GM19455 (cell line): ENCODE data around the gene PXDC1.
"Not testable (repeated sequence)": the region's sequence is repeated elsewhere in the genome, so short reads cannot be mapped to it uniquely, and the experiment has no call there.

ENCODE experiments used
- ATAC-seq: cut with Tn5 transposase; IDR thresholded peaks from one replicate; pipeline ENCODE4 v1.9.1; 2021; ENCODE audit not compliant: unreplicated experiment

The PXDC1 gene

DNA sequence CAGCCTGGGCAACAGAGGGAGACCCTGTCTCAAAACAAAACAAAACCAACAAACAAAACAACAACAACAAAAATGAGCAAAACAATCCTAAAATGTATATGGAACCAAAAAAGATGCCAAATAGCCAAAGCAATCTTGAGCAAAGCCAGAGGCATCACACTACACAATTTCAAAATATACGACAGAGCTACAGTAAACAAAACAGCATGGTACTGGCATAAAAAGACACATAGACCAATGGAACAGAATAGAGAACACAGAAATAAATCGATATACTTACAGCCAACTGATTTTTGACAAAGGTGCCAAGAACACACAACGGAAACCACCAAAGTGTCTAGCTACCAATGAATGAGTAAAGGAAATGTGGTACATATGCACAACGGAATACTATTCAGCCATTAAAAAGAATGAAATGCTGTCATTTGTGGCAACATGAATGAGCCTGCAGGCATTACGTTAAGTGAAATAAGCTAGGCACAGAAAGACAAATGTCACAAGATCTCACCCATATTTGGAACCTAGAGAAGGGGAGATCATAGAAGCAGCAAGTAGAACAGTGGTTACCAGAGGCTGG lies 16.4 kb downstream of the PXDC1 start:
- ATAC-seq, result no peak

DNA sequence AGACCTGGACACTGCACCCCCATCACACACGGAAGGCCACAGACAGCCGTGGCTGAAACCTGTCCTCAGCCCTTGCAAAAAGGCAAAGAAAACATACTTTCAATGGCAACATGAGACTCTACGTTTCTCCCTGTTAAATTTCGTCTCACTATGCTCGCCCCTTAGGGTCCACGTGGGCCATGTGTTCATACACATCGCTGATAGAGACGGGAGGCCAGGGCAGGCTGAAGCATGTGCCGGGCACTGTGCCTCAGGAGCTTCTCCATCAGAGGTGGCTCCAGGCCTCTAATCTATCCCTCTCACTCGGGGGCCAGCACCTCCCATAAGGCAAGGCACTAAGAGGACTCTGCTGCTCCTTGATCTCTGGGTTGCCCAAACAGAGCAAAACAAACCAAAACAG lies 17.5 kb downstream of the PXDC1 start:
- ATAC-seq, result no peak

DNA sequence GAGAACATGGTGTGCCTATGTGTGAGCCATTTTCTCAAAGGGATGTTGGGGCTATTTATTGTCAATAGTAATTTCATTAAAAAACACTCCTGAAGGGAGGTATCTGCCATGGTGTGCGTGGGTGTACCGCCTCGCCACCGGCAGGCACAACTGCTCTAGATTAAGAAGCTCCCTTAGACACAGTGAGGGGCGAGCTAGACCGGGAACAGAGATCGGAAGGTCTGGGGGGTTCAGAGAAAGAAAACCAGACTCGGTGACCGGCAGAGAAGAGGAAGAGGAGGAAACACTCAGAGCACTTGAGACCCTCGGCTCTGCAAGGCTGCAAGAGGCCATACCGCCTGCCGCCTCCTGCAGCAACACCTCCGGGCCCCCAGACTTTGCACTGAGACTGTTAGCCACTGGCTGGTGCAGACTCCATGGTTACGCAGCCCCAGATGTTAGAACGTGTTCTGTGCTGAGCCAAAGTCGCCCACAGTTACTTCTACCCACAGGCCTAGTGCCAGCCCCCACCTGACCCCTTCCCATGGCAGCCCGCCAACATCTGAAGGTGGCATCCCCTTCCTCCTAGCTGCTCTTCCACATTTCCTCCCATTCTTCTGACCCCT lies 18.1 kb downstream of the PXDC1 start:
- no peak for ATAC-seq

DNA sequence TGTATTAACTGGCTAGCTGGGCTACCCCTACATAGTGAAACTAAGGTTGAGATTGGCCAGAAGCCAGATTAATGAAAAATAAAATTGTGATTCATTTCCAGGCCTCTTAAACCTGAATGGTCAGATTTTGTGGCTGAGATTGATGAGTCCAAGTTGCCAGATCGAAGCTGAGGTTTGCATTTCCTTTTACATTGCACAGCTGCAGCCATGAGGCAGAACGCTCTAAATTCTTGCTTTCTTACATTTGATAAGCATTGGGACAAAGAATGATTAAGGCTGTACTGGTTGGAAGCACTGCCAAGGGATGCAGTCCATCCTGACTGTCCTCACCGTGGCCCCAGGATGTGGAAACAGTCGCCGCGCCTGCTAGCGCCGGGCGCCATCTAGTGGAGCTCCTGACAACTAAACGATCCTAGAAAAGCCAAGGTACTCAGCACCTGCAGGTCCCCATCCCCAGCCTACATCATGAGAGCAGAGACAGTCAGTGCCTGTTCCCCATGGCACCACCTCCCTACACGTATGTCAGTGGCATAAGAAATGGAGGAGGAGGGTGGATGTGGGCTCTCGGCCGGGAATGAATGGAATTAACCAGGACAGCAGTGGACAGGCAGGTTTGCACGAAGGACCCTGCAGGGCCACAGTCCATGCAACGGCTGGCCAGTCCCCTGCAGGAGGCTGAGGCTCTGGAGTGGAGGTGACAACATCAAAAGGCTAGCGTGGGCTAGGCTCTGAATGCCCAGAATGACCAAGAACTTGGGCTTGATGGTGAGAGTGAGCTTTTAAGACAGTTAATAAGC lies 19.0 kb downstream of the PXDC1 start:
- no peak for ATAC-seq

DNA sequence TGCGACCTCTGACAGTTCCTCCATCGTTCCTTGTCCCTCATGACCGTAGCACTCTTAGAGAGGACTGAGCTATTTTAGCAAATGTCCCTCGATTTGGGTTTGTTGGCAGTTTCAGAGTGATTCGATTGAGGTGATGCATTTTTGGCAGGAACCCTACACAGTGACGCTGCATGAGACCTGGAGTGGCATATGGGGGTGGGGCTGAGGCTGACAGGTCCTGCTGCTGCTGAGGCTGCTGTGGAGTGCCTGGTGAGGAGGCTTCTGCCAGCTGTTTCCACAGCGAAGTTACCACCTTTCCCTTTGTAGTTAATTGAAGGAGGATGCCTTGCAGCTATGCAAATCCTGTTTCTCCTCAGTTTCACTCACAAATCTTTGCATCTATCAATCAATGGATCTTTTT lies 19.8 kb downstream of the PXDC1 start:
- no peak for ATAC-seq

DNA sequence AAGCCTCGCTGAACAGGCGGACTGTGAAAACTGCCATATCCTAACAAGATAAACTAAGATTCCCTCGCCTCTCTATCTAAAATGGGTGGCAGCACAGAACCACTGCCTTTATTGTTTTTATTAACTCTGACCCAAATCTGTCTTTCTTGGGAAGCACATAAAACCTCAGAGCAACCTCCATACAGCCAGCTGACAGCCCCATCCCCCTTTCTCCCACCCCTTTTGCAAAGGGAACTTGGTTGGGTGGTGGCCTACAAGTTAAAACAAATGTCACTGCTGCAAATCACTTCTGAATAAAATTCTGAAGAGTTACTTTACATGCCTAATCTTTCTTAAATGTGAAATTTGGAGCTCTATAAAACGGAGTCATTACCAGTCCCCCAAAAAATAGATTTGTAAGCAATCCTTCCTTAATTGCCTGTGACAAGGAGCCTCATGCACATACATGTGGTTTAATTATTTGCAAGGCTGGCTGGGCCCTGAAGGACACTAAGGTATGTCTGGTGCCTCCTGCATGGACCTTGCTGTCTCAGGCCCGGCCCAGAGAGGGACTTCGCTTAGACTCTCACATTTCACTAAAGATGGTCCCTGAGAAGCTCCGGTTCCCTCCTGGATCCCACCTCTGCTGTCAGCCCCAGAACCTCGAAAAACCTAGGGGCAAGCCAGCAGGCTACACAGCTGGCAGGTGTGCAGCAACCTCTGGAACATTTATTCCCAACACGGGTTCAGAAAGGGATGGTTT lies 21.7 kb downstream of the PXDC1 start:
- ATAC-seq, result no peak

DNA sequence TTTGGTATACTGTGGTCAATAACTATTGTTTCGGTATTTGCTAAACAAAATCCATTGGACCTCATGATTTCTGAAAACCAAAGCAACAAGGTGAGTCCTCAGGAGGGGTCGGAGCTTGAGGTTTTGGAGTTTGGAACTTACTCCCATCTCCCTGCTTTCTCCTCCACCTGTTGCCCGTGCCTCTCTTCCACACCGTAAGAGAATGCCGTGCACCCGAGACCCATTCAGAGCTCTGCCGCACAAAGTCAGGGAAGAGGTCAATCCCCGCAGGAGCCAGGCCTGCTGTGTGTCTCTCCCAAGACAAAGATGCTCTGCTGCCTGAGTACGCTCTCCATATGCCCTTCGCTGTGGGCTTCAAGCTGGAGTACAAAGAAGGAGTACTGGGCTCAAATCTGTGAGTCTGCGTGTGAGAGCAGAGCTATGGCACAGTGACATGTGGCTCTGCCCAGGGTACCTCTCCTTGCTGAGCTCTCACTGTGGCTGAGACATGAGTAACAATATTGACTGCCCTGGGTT lies 23.9 kb downstream of the PXDC1 start:
- ATAC-seq, result no peak

DNA sequence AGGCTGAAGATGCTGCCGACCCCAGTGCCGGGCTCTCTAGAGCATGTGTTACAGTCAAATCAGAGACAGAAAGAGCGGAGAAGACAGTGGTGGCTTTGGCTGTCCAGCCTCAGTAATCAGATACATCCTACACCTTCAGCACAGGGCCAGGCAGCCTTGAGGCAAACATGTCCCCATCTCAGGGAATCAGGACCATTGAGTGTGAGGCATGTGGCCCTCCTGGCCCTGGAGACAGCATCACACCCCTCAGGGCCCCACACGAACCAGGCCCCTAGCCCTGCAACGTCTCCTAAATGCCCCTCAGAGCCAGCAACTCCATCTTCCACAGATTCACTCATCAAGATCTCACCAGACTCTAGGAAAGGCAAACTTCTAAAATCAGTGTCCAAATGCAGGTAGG lies 24.5 kb downstream of the PXDC1 start:
- ATAC-seq, result no peak

DNA sequence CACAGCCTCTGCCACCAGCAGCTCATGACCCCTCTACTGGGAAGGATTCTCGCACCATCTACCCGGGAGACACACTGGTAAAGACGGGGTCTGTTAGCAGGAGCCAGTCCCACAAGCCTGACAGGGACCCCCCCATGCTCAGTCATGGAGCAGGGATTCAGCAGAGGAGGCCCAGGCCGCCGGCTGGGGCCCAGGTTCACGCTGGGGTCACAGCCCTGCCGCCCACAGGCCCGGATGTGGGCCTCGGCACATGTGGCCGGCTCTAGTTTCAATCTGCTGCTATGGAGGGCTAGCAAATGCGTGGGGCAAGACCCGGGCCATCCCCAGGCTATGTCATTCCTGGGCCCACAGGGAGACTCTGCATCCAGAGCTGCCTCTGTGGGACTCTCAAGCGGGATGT lies 25.1 kb downstream of the PXDC1 start:
- no peak for ATAC-seq

DNA sequence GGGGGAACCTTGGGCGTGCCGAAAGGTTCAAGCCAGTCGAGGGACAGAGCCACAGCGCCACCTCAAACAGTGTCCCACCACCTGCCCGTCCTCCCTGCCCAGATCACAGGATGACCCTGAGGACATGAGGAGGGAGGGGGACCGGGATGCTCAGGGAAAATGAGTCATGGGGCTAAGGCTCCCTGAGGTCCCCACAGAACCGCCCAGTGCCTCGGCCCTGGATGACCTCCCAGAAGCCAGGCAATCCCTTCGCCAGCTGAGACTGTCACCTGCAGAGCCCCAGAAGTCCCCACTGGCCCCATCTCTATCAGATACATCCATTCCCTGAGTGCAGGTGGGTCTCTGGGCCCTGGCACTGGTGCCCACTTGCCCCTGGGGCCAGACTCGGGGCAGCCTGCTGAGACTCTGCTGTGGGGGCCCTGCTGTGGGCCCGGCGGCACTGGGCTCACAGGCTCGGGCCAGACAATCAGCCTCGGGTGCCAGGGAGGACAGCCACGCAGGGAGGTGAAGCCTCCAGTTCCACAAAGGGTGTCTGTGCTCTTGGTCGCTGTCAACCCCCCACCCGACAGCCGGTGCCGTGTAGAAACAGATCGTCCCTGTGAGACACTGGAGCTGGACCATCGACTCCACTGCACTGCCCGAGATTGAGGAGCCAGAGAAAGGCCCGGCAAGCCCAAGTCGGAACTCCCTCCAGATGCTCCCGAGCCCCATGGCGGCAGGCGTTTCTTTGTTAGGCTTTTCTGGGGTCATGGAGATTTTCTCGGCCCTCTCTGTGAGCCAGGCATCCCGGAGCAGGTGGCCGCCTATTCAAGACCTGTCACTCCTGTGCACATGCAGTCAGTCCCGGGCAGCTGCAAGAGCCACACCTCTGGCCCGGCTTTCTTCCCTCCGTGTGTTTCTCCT lies 26.1 kb downstream of the PXDC1 start:
- no peak for ATAC-seq

DNA sequence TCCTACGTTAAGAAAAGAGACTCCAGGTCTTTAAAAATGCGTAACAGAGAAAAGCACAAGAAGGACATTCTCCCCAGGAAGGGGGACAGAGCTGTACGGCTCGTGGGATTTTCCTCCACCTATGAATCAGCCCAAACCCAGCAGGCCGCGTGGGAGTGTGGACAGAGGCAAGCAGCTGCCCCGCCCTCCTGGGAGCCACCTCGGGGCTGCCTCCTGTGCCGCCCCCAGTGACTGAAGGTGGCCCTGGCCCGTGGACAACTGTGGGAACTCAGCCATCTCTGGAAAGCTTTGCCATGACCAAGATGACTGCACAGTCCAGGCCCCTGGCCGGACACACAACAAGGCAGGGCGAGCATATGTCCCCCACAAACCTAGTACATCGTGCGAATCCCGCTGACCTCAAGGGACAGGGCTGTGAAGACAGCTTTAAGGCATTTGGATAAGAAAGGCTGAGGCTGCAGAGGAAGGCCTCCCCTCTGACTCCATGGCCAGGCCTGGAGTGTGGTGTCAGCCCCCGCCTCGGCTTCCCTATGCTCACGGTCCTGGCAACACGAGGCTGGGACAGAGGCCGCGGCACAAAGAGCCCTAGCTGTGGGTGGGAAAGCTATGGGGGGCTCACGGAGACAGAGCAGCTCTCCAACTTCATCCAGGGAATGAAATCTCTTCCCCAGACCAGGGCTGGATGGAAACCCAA lies 26.9 kb downstream of the PXDC1 start:
- no peak for ATAC-seq

DNA sequence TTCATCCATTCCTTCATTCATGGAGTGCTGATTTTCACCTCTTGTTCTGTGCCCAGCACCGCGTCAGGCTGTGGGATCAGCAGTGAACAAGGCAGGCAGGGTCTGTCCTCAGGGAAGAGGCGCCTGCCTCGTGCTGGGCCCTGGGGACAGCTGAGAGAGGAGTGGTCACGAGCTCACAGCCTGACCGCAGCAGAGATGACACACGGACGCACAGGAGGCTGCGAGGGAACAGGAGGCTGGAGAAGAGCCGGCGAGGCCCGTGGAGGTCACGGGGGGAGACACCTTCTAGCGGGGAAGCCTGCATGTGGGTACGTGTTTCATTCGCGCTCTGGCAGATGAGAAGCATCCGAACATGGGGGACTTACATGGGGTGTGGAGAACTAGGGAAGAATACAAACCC lies 27.5 kb downstream of the PXDC1 start:
- ATAC-seq, result no peak

DNA sequence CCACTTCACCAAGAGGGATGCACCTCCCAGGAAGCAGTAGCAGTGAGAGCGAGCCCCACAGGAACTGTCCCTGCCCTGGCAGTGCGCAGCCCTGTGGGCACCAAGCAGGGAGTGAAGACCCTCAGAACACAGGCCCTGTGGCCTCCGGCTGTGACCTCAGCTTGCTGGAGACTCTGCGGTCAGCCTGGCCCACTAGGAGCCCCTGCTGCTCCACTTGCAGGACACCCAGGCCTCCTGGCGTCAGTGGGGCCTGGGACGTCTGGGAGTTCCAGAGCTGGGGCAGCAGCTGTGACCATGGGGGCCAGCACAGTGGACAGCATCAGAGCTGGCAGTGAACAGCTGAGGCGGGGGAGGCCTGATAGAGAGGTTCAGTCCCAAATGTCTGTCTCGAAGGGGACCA lies 28.3 kb downstream of the PXDC1 start:
- no peak for ATAC-seq

DNA sequence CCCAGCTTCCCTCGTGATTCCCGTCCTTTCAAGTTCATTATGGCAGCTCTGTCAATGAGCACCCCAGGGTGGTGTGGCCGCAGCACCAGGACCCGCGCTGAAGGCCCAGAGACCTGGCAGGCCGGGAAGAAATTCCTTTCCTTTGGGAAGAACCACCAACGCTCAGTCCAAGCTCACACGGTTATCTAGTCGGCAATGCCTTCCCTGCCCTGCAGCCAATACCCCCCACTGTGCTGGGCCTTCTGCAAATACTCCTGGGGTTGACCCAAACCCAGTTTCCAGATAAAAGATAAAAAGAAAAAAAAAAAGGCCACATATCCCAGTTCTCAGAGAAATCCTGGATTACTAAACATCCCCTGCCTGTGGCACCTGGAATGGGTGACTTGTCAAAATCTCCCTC lies 28.7 kb downstream of the PXDC1 start:
- no peak for ATAC-seq

DNA sequence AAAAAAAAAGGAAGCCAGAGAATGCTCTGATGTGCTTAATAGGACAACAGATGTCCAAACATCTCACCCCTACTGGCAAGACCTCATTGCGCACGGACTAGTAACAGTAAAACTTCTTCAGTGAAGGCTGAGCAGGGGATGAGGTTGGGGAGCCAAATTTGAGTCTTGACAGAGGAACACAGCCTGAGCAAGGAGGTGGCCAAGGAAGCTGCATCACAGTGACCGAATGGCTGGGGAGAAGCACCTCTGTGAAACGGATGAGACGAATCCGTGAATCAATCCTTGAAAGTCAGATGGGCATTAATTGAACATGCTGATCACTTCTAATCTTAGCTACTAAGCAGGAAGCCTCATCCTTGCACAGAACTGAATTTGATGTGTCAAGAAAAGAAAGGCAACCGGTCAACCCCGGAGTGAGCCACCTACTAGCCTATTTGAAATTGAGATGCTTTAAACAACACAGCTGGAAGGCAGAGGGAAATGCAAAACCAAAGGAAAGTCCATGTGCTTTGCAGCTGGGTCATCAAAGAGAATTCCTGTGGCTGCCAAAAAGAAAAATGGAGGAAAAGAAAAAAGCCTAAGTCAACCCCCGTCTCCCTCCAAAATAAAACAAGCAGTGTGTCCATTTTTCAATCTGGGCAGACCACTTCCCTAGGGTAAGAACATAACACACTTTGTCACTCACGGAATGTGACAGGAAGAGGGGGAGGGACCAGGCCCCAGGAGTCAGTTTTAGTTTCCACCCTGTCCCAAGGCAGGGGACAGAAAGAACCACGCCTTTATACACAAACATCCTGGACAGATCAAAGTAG lies 29.5 kb downstream of the PXDC1 start:
- no peak for ATAC-seq

DNA sequence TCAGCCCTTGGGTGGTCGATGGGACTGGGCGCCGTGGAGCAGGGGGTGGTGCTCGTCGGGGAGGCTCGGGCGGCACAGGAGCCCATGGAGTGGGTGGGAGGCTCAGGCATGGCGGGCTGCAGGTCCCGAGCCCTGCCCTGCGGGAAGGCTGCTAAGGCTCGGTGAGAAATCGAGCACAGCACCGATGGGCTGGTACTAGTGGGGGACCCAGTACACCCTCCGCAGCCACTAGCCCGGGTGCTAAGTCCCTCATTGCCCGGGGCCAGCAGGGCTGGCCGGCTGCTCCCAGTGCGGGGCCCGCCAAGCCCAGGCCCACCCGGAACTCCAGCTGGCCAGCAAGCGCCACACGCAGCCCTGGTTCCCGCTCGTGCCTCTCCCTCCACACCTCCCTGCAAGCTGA lies 30.7 kb downstream of the PXDC1 start:
- not testable (repeated sequence) for ATAC-seq

DNA sequence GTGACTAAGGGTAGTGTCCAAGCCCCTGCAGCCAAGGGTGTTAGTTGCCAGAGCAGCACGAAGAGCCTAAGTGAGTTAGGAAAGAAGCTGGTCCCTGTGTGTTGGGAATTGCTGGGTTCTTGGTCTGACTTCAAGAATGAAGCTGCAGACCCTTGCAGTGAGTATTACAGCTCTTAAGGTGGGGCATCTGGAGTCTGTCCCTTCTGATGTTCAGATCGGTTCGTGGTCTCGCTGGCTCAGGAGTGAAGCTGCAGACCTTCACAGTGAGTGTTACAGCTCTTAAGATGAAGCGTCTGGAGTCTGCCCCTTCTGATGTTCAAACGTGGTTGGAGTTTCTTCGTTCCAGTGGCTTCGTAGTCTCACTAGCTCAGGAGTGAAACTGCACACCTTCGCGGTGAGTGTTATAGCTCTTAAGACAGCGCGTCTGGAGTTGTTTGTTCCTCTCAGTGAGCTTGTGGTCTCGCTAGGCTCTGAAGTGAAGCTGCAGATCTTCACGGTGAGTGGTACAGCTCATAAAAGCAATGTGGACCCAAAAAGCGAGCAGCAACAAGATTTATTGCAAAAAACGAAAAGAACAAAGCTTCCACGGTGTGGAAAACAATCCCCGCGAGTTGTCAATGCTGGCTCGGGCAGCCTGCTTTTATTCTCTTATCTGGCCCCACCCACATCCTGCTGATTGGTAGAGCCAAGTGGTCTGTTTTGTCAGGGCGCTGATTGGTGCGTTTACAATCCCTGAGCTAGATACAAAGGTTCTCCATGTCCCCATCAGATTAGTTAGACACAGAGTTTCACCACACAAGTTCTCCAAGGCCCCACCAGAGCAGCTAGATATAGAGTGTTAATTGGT lies 31.8 kb downstream of the PXDC1 start:
- no peak for ATAC-seq

DNA sequence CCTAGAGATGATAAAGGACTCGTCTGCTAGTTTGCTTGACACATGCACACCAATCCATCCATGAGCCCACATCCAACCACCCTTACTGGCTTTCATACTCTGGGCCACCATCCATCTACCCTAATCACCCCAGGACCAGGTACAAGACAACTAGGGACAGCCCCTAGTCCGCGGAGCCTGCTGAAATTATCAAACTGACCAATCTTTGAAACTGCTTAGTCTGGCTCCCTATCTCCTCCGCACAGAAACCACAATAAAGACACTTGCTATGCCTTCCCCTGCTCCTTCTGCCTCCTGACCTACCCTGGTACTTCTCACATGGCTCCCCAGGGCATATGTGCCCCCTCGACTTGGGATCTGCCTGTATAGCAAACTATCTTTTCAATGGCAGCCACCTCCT lies 33.1 kb downstream of the PXDC1 start:
- no peak for ATAC-seq
